Liver (tissue), 9 donors: ENCODE measurements around the gene AMHR2. TPM values are rescaled to one million over a fixed set of nuclear protein-coding genes. Genes with fewer than 3 reads are reported as not detected.
"Not testable (repeated sequence)": the region's sequence is repeated elsewhere in the genome, so short reads cannot be mapped to it uniquely, and the experiment has no call there.

Experiments
- DNase-seq: peaks from one replicate; pipeline ENCODE4 v3.0.0-alpha.2; 2017; ENCODE audit warnings: low spot score
- H3K27ac ChIP-seq, 2 donors: one replicate each; pipeline ENCODE4 v1.7.0; 2013; ENCODE audit warnings: inconsistent platforms in 2 of 2, low read length in 2 of 2, control low read depth in 1 of 2, low read depth in 1 of 2, mild to moderate bottlenecking in 1 of 2
- H3K27me3 ChIP-seq, 4 donors: one replicate each; pipeline versions ENCODE4 v1.6.1 to v1.7.0; 2013; ENCODE audit warnings: low read length in 3 of 4, inconsistent platforms in 1 of 4, mild to moderate bottlenecking in 1 of 4, moderate library complexity in 1 of 4; ENCODE audit not compliant: control insufficient read depth in 4 of 4, insufficient read depth in 4 of 4
- H3K36me3 ChIP-seq, 4 donors: one replicate each; pipeline versions ENCODE4 v1.6.1 to v1.7.0; 2013; ENCODE audit warnings: low read length in 3 of 4, mild to moderate bottlenecking in 3 of 4, low read depth in 1 of 4, moderate library complexity in 1 of 4; ENCODE audit not compliant: control insufficient read depth in 4 of 4, insufficient read depth in 3 of 4
- H3K4me1 ChIP-seq, 4 donors: one replicate each; pipeline versions ENCODE4 v1.6.1 to v1.7.0; 2013; ENCODE audit warnings: low read length in 3 of 4, mild to moderate bottlenecking in 3 of 4, moderate library complexity in 1 of 4; ENCODE audit not compliant: control insufficient read depth in 4 of 4, insufficient read depth in 4 of 4
- H3K4me3 ChIP-seq, 3 donors: one replicate each; pipeline versions ENCODE4 v1.6.1 to v1.7.0; 2013; ENCODE audit warnings: low read length in 3 of 3, control low read depth in 1 of 3, low read depth in 1 of 3, mild to moderate bottlenecking in 1 of 3
- H3K9ac ChIP-seq, 2 donors: one replicate each; pipeline ENCODE4 v1.7.0; 2013; ENCODE audit warnings: low read length in 2 of 2, mild to moderate bottlenecking in 2 of 2, moderate library complexity in 2 of 2, control low read depth in 1 of 2, low read depth in 1 of 2
- H3K9me3 ChIP-seq, 4 donors: one replicate each; pipeline versions ENCODE4 v1.6.1 to v1.7.0; 2013; ENCODE audit warnings: low read length in 3 of 4; ENCODE audit not compliant: control insufficient read depth in 4 of 4
- ATF3 ChIP-seq: IDR thresholded peaks from 2 replicates; pipeline ENCODE4 v1.6.1; 2016; ENCODE audit warnings: antibody characterized with exemption
- CTCF ChIP-seq: fragments of 150-350 bp; IDR thresholded peaks from 2 replicates; pipeline ENCODE4 v1.5.1; 2017; ENCODE audit warnings: improper control_type of control experiment, low read depth, low read length; ENCODE audit not compliant: missing input control
- EGR1 ChIP-seq, 2 donors: IDR thresholded peaks; 2 replicates each; pipeline ENCODE4 v1.6.1; 2016 to 2018; ENCODE audit warnings: antibody characterized with exemption in 2 of 2, low read depth in 2 of 2
- FOXA1 ChIP-seq: IDR thresholded peaks from 2 replicates; pipeline ENCODE4 v1.6.1; 2016; ENCODE audit warnings: antibody characterized with exemption
- FOXA2 ChIP-seq: IDR thresholded peaks from 2 replicates; pipeline ENCODE4 v1.6.1; 2016; ENCODE audit warnings: antibody characterized with exemption
- GABPA ChIP-seq, 2 donors: IDR thresholded peaks in 1 of 2; conservative IDR thresholded peaks in 1 of 2; 2 replicates each; pipeline ENCODE4 v1.6.1; 2016; ENCODE audit warnings: antibody characterized with exemption in 2 of 2, mild to moderate bottlenecking in 1 of 2, moderate library complexity in 1 of 2
- HNF4A ChIP-seq, 2 donors: conservative IDR thresholded peaks; 2 replicates each; pipeline ENCODE4 v1.6.1; 2016; ENCODE audit warnings: antibody characterized with exemption in 2 of 2, mild to moderate bottlenecking in 2 of 2
- HNF4G ChIP-seq: IDR thresholded peaks from 2 replicates; pipeline ENCODE4 v1.6.1; 2016; ENCODE audit warnings: antibody characterized with exemption
- JUND ChIP-seq, 2 donors: IDR thresholded peaks; 2 replicates each; pipeline ENCODE4 v1.6.1; 2016; ENCODE audit warnings: antibody characterized with exemption in 2 of 2
- MAX ChIP-seq: IDR thresholded peaks from 2 replicates; pipeline ENCODE4 v1.6.1; 2016; ENCODE audit warnings: antibody characterized with exemption
- NR2F2 ChIP-seq: IDR thresholded peaks from 2 replicates; pipeline ENCODE4 v1.6.1; 2016; ENCODE audit warnings: antibody characterized with exemption
- RAD21 ChIP-seq, 2 donors: IDR thresholded peaks; 2 replicates each; pipeline ENCODE4 v1.6.1; 2016; ENCODE audit warnings: antibody characterized with exemption in 2 of 2, mild to moderate bottlenecking in 2 of 2
- REST ChIP-seq: IDR thresholded peaks from 2 replicates; pipeline ENCODE4 v1.6.1; 2016; ENCODE audit warnings: antibody characterized with exemption, mild to moderate bottlenecking
- RXRA ChIP-seq, 2 donors: IDR thresholded peaks; 2 replicates each; pipeline ENCODE4 v1.6.1; 2017 to 2018; ENCODE audit warnings: antibody characterized with exemption in 2 of 2, mild to moderate bottlenecking in 1 of 2
- SP1 ChIP-seq: IDR thresholded peaks from 2 replicates; pipeline ENCODE4 v1.6.1; 2018; ENCODE audit warnings: antibody characterized with exemption, mild to moderate bottlenecking
- TAF1 ChIP-seq: conservative IDR thresholded peaks from 2 replicates; pipeline ENCODE4 v1.6.1; 2016; ENCODE audit warnings: antibody characterized with exemption, mild to moderate bottlenecking
- YY1 ChIP-seq: IDR thresholded peaks from 2 replicates; pipeline ENCODE4 v1.6.1; 2016; ENCODE audit warnings: antibody characterized with exemption, mild to moderate bottlenecking
- ZBTB33 ChIP-seq: IDR thresholded peaks from 2 replicates; pipeline ENCODE4 v1.6.1; 2016; ENCODE audit warnings: antibody characterized with exemption
- WGBS: extraction: QIAGEN DNeasy Blood & Tissue Kit; methylation state at CpG from one replicate; pipeline ENCODE4 v1.1.7; 2013; 5-methylcytosine and 5-hydroxymethylcytosine counted together
- polyA plus RNA-seq, 2 donors: library from polyadenylated mRNA; stranded (reverse) in 1 of 2; unstranded in 1 of 2; fragments of 200-250 nt in 1 of 2; fragments of >200 nt in 1 of 2; fragmentation: Nextera tagmentation in 1 of 2; extraction: Ambion mirVana in 1 of 2; gene quantifications; one replicate each; pipeline versions ENCODE4 v1.2.1 to v1.2.3, GENCODE V29; 2013 to 2015
- total RNA-seq, 2 donors: library from RNA; depleted of rRNA; stranded (reverse); fragments of >200 nt; gene quantifications; one replicate each; pipeline ENCODE4 v1.2.3, GENCODE V29; 2014
- donor health status: healthy.
- donor health status: healthy.
- donor health status: healthy.
- donor health status: healthy.
- donor health status: healthy.

The AMHR2 gene
- total and polyA plus RNA-seq, 4 donors, result 0.67 to 1.3 (median 0.92) TPM

- TF ChIP-seq REST, result no peak
- TF ChIP-seq YY1, result no peak
- no peak for TF ChIP-seq HNF4G
- no peak for TF ChIP-seq NR2F2
- no peak for TF ChIP-seq EGR1 (IDR thresholded peaks at IDR 0.05; ENCODE audit: low read depth in 2 of 2)
- no peak for TF ChIP-seq HNF4A (conservative IDR thresholded peaks at IDR 0.05)
- TF ChIP-seq ATF3, result no peak
- no peak for TF ChIP-seq RAD21 (IDR thresholded peaks at IDR 0.05)
- no peak for TF ChIP-seq MAX
Measured at GRCh38 chr12:53430116-53430515, 6.5 kb downstream of the AMHR2 start (continued).

GRCh38 chr12:53431187-53431586 is 7.5 kb downstream of the AMHR2 start:
- no peak for DNase-seq
- Histone ChIP-seq H3K27me3 (no peaks in the 10 kb centered on the region), H3K27ac (no peak overlapping the region), H3K36me3 (no peaks in the 10 kb centered on the region), H3K4me1 (no peaks in the 10 kb centered on the region), H3K9me3 (no peaks in the 10 kb centered on the region), H3K9ac (no peak overlapping the region), H3K4me3 (no peak overlapping the region)
- TF ChIP-seq NR2F2, result no peak
- no peak for TF ChIP-seq FOXA2
- no peak for TF ChIP-seq RAD21 (IDR thresholded peaks at IDR 0.05)
- TF ChIP-seq CTCF, result no peak
- no peak for TF ChIP-seq RXRA (IDR thresholded peaks at IDR 0.05)
- TF ChIP-seq GABPA (IDR thresholded peaks at IDR 0.05 in 1 of 2, conservative IDR thresholded peaks at IDR 0.05 in 1 of 2), result no peak
- no peak for TF ChIP-seq TAF1
- TF ChIP-seq JUND (IDR thresholded peaks at IDR 0.05), result no peak
- TF ChIP-seq ATF3, result no peak
- TF ChIP-seq REST, result no peak
- TF ChIP-seq FOXA1, result no peak
- no peak for TF ChIP-seq EGR1 (IDR thresholded peaks at IDR 0.05; ENCODE audit: low read depth in 2 of 2)
- TF ChIP-seq SP1, result no peak
- TF ChIP-seq HNF4G, result no peak
- no peak for TF ChIP-seq HNF4A (conservative IDR thresholded peaks at IDR 0.05)
- no peak for TF ChIP-seq MAX
- TF ChIP-seq ZBTB33, result no peak
- TF ChIP-seq YY1, result no peak
- 88% methylated on average over 7 of the region's 7 CpGs for WGBS

- not testable (repeated sequence) for H3K4me1 ChIP-seq, H3K27me3 ChIP-seq, H3K36me3 ChIP-seq, H3K4me3 ChIP-seq, DNase-seq, H3K27ac ChIP-seq, H3K9ac ChIP-seq, H3K9me3 ChIP-seq
- 89% methylated on average over 9 of the region's 9 CpGs for WGBS
Measured at GRCh38 chr12:53435326-53435725, 11.7 kb downstream of the AMHR2 start.
